ENCODE measurements around the gene TLE3. TPM values are rescaled to one million over a fixed set of nuclear protein-coding genes. Genes with fewer than 3 reads are reported as not detected.

TLE3 gene
- total RNA-seq, 1 donor from 2014 or later = 28.8 TPM

- Mint-ChIP-seq H3K9me3 (ENCODE audit: unreplicated experiment) (no peaks in the 10 kb centered on the region), H3K4me3 (ENCODE audit: unreplicated experiment) (peak overlapping the region; percentile 97), H3K4me1 (ENCODE audit: unreplicated experiment) (peaks cover 45% of the 10 kb centered on the region), H3K36me3 (ENCODE audit: unreplicated experiment) (peaks cover 19% of the 10 kb centered on the region), H3K27ac (ENCODE audit: unreplicated experiment) (no peak overlapping the region), H3K27me3 (ENCODE audit: unreplicated experiment) (no peaks in the 10 kb centered on the region)
- no peak for TF ChIP-seq CTCF (IDR thresholded peaks at IDR 0.05)
- no peak for DNase-seq (ENCODE audit: extremely low spot score, unreplicated experiment)
These were observed 2.1 kb downstream of the TLE3 start for GRCh38 chr15:70095408-70096214.

- Mint-ChIP-seq H3K4me1 (ENCODE audit: unreplicated experiment) (peaks cover 37% of the 10 kb centered on the region), H3K27me3 (ENCODE audit: unreplicated experiment) (no peaks in the 10 kb centered on the region), H3K27ac (ENCODE audit: unreplicated experiment) (peak overlapping the region; percentile 50), H3K4me3 (ENCODE audit: unreplicated experiment) (peak overlapping the region; percentile 97), H3K36me3 (ENCODE audit: unreplicated experiment) (peaks cover 22% of the 10 kb centered on the region), H3K9me3 (ENCODE audit: unreplicated experiment) (no peaks in the 10 kb centered on the region)
- TF ChIP-seq CTCF (IDR thresholded peaks at IDR 0.05) = no peak
- DNase-seq (ENCODE audit: extremely low spot score, unreplicated experiment) = no peak
These were observed 2.9 kb downstream of the TLE3 start for GRCh38 chr15:70094690-70095311.

GRCh38 chr15:70093481-70094319 lies 4.0 kb downstream of the TLE3 start:
- TF ChIP-seq CTCF (IDR thresholded peaks at IDR 0.05) = no peak

GRCh38 chr15:70093070-70093469 lies 4.6 kb downstream of the TLE3 start:
- no peak for DNase-seq (ENCODE audit: extremely low spot score, unreplicated experiment)
- Mint-ChIP-seq H3K4me3 (ENCODE audit: unreplicated experiment) (no peak overlapping the region), H3K27me3 (ENCODE audit: unreplicated experiment) (no peaks in the 10 kb centered on the region), H3K36me3 (ENCODE audit: unreplicated experiment) (peaks cover 22% of the 10 kb centered on the region), H3K4me1 (ENCODE audit: unreplicated experiment) (peaks cover 28% of the 10 kb centered on the region), H3K9me3 (ENCODE audit: unreplicated experiment) (no peaks in the 10 kb centered on the region), H3K27ac (ENCODE audit: unreplicated experiment) (no peak overlapping the region)
- TF ChIP-seq CTCF (IDR thresholded peaks at IDR 0.05) = no peak

More at GRCh38 chr15:70093481-70094319, 4.0 kb downstream of the TLE3 start:
- Mint-ChIP-seq H3K36me3 (ENCODE audit: unreplicated experiment) (peaks cover 22% of the 10 kb centered on the region), H3K4me3 (ENCODE audit: unreplicated experiment) (no peak overlapping the region), H3K27ac (ENCODE audit: unreplicated experiment) (no peak overlapping the region), H3K9me3 (ENCODE audit: unreplicated experiment) (no peaks in the 10 kb centered on the region), H3K4me1 (ENCODE audit: unreplicated experiment) (peaks cover 33% of the 10 kb centered on the region), H3K27me3 (ENCODE audit: unreplicated experiment) (no peaks in the 10 kb centered on the region)
- no peak for DNase-seq (ENCODE audit: extremely low spot score, unreplicated experiment)

Measured in osteocyte (in vitro differentiated cells).